Activated B cell treated with CpG ODN at 0.5 μM for 24 hours (primary cell): ENCODE results near the gene ZNF444. TPM values are rescaled to one million over a fixed set of nuclear protein-coding genes. Genes with fewer than 3 reads are reported as not detected.

Source experiments
- ATAC-seq: fragments of 200-7000 bp; cut with Tn5 transposase; one replicate; pipeline ENCODE4 v1.10.0; 2021; ENCODE audit warnings: low read depth, mild to moderate bottlenecking, moderate library complexity
- CTCF ChIA-PET: fragments of 350-600 bp; sonication (Branson Sonifier 250); formaldehyde crosslinking; loops from one replicate; lab custom pipeline; 2021; ENCODE audit warnings: antibody characterized with exemption; lab: Charles Lee
- POLR2A ChIA-PET: fragments of 350-600 bp; sonication (Branson Sonifier 250); formaldehyde crosslinking; loops from one replicate; lab custom pipeline; 2021; ENCODE audit warnings: antibody characterized with exemption; lab: Charles Lee
- DNase-seq: peaks from one replicate; pipeline ENCODE4 v3.0.0; 2022
- H3K27ac Mint-ChIP-seq: one replicate; pipeline ENCODE4 v1.8.0; 2020; ENCODE audit warnings: mixed read lengths
- H3K27me3 Mint-ChIP-seq: one replicate; pipeline ENCODE4 v1.8.0; 2021; ENCODE audit warnings: mixed read lengths
- H3K36me3 Mint-ChIP-seq: one replicate; pipeline ENCODE4 v1.8.0; 2021; ENCODE audit warnings: low read depth, mixed read lengths
- H3K4me1 Mint-ChIP-seq: one replicate; pipeline ENCODE4 v1.8.0; 2021; ENCODE audit warnings: mixed read lengths
- H3K4me3 Mint-ChIP-seq: one replicate; pipeline ENCODE4 v1.8.0; 2020; ENCODE audit warnings: mild to moderate bottlenecking, mixed read lengths
- H3K9me3 Mint-ChIP-seq: one replicate; pipeline ENCODE4 v1.8.0; 2020; ENCODE audit warnings: mixed read lengths
- intact Hi-C: fragments of 100-400 bp; cut with micrococcal nuclease; formaldehyde crosslinking; loops from one replicate; pipeline ENCODE4 v1.15.1; 2024
- total RNA-seq: library from RNA; stranded (reverse); gene quantifications from 2 replicates; pipeline ENCODE4 v1.2.3, GENCODE V29; 2022
- TF ChIP-seq, protein P1 (sequence below): fragments of 200-600 bp; IDR thresholded peaks from one replicate; pipeline ENCODE4 v1.8.0; 2022; ENCODE audit warnings: antibody characterized with exemption, mild to moderate bottlenecking

ZNF444 gene
- total RNA-seq, 1 donor from 2014 or later = 32.1 TPM

DNA sequence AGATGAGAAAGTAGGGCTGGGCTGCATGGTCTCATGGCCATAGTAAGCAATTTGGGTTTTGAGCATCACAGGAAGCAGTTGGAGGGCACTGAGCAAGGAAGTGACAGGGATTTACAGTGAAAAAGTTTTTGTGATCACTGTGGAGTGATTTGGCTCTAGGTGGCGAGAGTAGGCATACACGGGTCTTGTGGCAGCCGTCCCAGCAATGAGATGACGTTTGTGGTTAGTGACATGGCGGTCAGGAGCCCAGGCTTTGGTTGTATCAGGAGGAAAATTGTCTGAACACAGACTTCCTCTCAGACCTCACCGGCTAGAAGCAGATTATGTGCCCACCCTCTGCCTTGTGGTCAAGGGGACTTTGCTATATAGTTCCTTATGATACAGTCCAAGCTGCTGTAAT is 3.3 kb downstream of the ZNF444 start:
- Mint-ChIP-seq H3K36me3 (peaks cover 29% of the 10 kb centered on the region), H3K27ac (no peak overlapping the region), H3K9me3 (no peaks in the 10 kb centered on the region), H3K27me3 (no peaks in the 10 kb centered on the region), H3K4me1 (peaks cover 29% of the 10 kb centered on the region), H3K4me3 (no peak overlapping the region)
- CTCF ChIA-PET = no interaction called here
- intact Hi-C loops = loop anchor here (5.0 kb wide), 1 partner anchor 1138 kb away; the partner anchor contains the start of gene ZNF460
- no peak for ATAC-seq
- POLR2A ChIA-PET = no interaction called here
- no peak for DNase-seq
- TF ChIP-seq, protein P1, sequence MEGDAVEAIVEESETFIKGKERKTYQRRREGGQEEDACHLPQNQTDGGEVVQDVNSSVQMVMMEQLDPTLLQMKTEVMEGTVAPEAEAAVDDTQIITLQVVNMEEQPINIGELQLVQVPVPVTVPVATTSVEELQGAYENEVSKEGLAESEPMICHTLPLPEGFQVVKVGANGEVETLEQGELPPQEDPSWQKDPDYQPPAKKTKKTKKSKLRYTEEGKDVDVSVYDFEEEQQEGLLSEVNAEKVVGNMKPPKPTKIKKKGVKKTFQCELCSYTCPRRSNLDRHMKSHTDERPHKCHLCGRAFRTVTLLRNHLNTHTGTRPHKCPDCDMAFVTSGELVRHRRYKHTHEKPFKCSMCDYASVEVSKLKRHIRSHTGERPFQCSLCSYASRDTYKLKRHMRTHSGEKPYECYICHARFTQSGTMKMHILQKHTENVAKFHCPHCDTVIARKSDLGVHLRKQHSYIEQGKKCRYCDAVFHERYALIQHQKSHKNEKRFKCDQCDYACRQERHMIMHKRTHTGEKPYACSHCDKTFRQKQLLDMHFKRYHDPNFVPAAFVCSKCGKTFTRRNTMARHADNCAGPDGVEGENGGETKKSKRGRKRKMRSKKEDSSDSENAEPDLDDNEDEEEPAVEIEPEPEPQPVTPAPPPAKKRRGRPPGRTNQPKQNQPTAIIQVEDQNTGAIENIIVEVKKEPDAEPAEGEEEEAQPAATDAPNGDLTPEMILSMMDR = no peak

DNA sequence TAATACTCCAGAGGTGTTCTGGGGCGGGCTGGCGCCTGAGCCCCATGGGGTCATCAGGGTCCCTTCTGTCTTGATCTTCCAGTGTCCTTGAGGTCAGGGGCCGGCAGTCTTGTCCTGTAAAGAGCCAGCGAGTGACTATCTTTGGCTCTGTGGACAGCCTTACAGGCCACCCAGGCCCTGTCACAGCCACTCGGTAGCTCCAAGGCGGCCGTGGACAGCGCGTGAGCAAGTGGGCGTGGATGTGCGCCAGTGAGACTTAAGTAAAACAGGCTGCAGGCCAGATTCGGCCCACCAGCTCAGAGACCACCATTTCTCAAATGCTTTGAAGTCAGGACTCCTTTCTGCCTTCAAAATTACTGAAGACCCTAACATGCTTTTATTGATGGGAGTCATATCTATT is 3.7 kb downstream of the ZNF444 start:
- no peak overlapping the region for H3K4me3 Mint-ChIP-seq
- no peak for ATAC-seq
- H3K27ac Mint-ChIP-seq = no peak overlapping the region
- CTCF ChIA-PET = no interaction called here
- TF ChIP-seq, protein P1 = no peak
- H3K27me3 Mint-ChIP-seq = no peaks in the 10 kb centered on the region
- DNase-seq = no peak
- intact Hi-C loops = loop anchor here (5.0 kb wide), 1 partner anchor 1137 kb away; the partner anchor contains the start of gene ZNF460
- H3K4me1 Mint-ChIP-seq = peaks cover 27% of the 10 kb centered on the region
- POLR2A ChIA-PET = no interaction called here
- H3K9me3 Mint-ChIP-seq = no peaks in the 10 kb centered on the region
- peaks cover 33% of the 10 kb centered on the region for H3K36me3 Mint-ChIP-seq

DNA sequence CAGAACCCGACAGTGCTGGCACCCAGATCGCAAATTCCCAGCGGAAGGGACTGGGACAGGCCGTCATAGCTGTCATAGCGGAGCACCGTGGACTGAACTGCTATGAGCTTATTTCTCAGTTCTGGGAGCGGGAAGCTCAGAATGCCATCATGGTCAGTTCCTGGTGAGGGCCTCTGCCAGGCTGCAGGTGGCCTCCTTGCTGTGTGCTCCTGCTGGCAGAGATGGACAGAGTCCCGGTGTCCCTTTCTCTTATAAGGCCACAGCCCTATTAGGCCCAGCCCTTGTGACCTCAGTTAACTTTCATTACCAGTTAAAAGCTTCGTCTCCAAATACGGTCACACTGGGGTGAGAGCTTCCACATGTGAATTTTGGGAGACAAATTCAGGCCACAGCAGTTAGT is 4.6 kb downstream of the ZNF444 start:
- no peaks in the 10 kb centered on the region for H3K27me3 Mint-ChIP-seq
- no peak overlapping the region for H3K4me3 Mint-ChIP-seq
- no peak overlapping the region for H3K27ac Mint-ChIP-seq
- H3K9me3 Mint-ChIP-seq = no peaks in the 10 kb centered on the region
- TF ChIP-seq, protein P1 = no peak
- H3K4me1 Mint-ChIP-seq = peaks cover 18% of the 10 kb centered on the region
- no peak for DNase-seq
- intact Hi-C loops = no loop called here
- ATAC-seq = no peak
- peaks cover 37% of the 10 kb centered on the region for H3K36me3 Mint-ChIP-seq
- POLR2A ChIA-PET = no interaction called here
- CTCF ChIA-PET = no interaction called here

- no peaks in the 10 kb centered on the region for H3K27me3 Mint-ChIP-seq
- ChIA-PET CTCF (no interaction called here), POLR2A (no interaction called here)
- ATAC-seq = no peak
- no peak overlapping the region for H3K4me3 Mint-ChIP-seq
- no peaks in the 10 kb centered on the region for H3K9me3 Mint-ChIP-seq
- TF ChIP-seq, protein P1 = no peak
- H3K27ac Mint-ChIP-seq = no peak overlapping the region
- peaks cover 33% of the 10 kb centered on the region for H3K36me3 Mint-ChIP-seq
- no peak for DNase-seq
- H3K4me1 Mint-ChIP-seq = peaks cover 12% of the 10 kb centered on the region
- intact Hi-C loops = no loop called here
These were observed 5.8 kb downstream of the ZNF444 start for GRCh38 chr19:56146904-56147303.

- DNase-seq (no peak), ATAC-seq (no peak)
- Mint-ChIP-seq H3K9me3 (no peaks in the 10 kb centered on the region), H3K36me3 (peaks cover 35% of the 10 kb centered on the region), H3K27me3 (no peaks in the 10 kb centered on the region), H3K4me1 (peaks cover 10% of the 10 kb centered on the region), H3K4me3 (no peak overlapping the region), H3K27ac (no peak overlapping the region)
- POLR2A ChIA-PET = no interaction called here
- CTCF ChIA-PET = no interaction called here
- intact Hi-C loops = no loop called here
- TF ChIP-seq, protein P1 = no peak
These were observed 6.2 kb downstream of the ZNF444 start for GRCh38 chr19:56147307-56147706.
